ENCODE measurements around the gene MAPK12.

DNA sequence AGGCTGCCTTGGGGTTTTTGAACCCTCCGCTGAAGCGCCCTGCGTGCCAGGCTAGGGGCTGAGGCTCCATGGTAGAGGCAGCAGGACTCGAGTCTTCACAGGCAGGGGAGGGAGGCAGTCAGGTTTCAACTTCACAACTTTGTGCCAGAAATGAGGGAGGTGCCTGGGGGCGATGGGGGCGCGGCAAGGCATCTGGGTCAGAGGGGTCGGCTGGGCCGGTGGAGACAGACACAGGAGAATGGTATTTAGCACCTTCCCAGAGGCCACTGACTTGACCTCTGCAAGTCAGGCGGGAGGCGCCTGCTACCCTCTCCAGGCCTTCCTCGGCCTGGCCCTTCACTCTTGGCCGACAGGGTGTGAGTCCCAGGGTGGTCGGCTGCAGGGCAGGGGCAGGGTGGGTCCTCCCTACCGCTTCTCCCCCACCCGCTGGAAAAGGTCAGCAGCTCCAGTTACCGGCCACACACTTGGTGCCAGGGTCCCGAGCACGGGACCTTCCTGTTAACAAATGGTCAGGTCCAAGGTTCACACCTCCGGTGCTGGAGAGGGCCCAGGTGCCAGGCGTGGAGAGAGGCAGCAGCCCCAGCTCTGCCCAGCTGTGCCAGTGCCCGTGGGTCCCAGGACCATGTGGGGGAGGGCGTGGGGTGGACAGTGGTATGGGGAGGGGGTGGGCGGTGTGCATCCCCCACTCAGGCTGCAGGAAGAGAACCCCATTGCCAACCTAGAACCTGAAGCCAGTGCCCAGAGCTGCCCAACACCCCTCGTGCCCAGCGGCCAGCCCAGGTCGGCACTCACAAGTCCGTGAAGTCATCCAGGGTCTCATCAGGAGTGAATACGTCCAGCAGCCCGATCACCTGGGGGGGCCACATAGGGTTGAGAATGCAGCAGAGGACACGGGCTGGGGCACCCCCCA lies 3.8 kb downstream of the MAPK12 start:
- TF ChIP-seq, protein P1, sequence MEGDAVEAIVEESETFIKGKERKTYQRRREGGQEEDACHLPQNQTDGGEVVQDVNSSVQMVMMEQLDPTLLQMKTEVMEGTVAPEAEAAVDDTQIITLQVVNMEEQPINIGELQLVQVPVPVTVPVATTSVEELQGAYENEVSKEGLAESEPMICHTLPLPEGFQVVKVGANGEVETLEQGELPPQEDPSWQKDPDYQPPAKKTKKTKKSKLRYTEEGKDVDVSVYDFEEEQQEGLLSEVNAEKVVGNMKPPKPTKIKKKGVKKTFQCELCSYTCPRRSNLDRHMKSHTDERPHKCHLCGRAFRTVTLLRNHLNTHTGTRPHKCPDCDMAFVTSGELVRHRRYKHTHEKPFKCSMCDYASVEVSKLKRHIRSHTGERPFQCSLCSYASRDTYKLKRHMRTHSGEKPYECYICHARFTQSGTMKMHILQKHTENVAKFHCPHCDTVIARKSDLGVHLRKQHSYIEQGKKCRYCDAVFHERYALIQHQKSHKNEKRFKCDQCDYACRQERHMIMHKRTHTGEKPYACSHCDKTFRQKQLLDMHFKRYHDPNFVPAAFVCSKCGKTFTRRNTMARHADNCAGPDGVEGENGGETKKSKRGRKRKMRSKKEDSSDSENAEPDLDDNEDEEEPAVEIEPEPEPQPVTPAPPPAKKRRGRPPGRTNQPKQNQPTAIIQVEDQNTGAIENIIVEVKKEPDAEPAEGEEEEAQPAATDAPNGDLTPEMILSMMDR (IDR thresholded peaks at IDR 0.05; ENCODE audit: low read depth, low read length) = no peak
- TF ChIP-seq POLR2A (IDR thresholded peaks at IDR 0.05; ENCODE audit: extremely low read depth, insufficient read length) (no peak), MAX (IDR thresholded peaks at IDR 0.05; ENCODE audit: low read depth, low read length) (no peak)

All from NB4 (cell line).